ENCODE data around the gene TSKU. TPM values are rescaled to one million over a fixed set of nuclear protein-coding genes. Genes with fewer than 3 reads are reported as not detected.
A peak's percentile ranks its signal among the peaks of the same experiment; 100 is the strongest.

TSKU gene
- total RNA-seq, 1 donor from 2014 or later: 7.1 TPM

GRCh38 chr11:76785513-76785912 is 2.4 kb downstream of the TSKU start:
- Histone ChIP-seq H3K4me3 (no peak overlapping the region), H3K4me1 (peaks cover 44% of the 10 kb centered on the region)

GRCh38 chr11:76786016-76786415 is 2.9 kb downstream of the TSKU start:
- Histone ChIP-seq H3K4me2 (peak overlapping the region; percentile 79), H3K36me3 (no peaks in the 10 kb centered on the region), H3K4me3 (no peak overlapping the region), H3K9ac (no peak overlapping the region), H3K79me2 (ENCODE audit: low read depth) (peaks cover 71% of the 10 kb centered on the region), H3F3A (ENCODE audit: low read depth) (peaks cover 27% of the 10 kb centered on the region), H3K27ac (no peak overlapping the region), H3K4me1 (peaks cover 40% of the 10 kb centered on the region), H3K9me3 (ENCODE audit: low read depth) (no peaks in the 10 kb centered on the region), H3K27me3 (no peaks in the 10 kb centered on the region), H4K20me1 (ENCODE audit: low read depth) (peaks cover 56% of the 10 kb centered on the region), H2AFZ (replicated peaks) (no peak overlapping the region)
- Mint-ChIP-seq H3K4me1 (peaks cover 53% of the 10 kb centered on the region), H3K27me3 (ENCODE audit: insufficient read depth, low read depth) (peaks cover 4% of the 10 kb centered on the region), H3K9me3 (peaks cover 7% of the 10 kb centered on the region), H3K36me3 (peaks cover 24% of the 10 kb centered on the region), H3K4me3 (peak overlapping the region; percentile 85), H3K27ac (no peak overlapping the region)
- no peak for DNase-seq (ENCODE audit: low spot score)
- no peak for TF ChIP-seq CTCF (IDR thresholded peaks at IDR 0.05)

More at GRCh38 chr11:76785513-76785912, 2.4 kb downstream of the TSKU start:
- H2AFZ ChIP-seq (replicated peaks): no peak overlapping the region
- no peaks in the 10 kb centered on the region for H3K27me3 ChIP-seq
- TF ChIP-seq EZH2phosphoT487 (IDR thresholded peaks at IDR 0.05): no peak
- no peak for TF ChIP-seq CTCF (IDR thresholded peaks at IDR 0.05)
- TF ChIP-seq EZH2 (IDR thresholded peaks at IDR 0.05): no peak
- Mint-ChIP-seq H3K4me3 (peak overlapping the region; percentile 85), H3K36me3 (peaks cover 21% of the 10 kb centered on the region), H3K27ac (no peak overlapping the region), H3K9me3 (peaks cover 2% of the 10 kb centered on the region), H3K4me1 (peaks cover 53% of the 10 kb centered on the region), H3K27me3 (ENCODE audit: insufficient read depth, low read depth) (peaks cover 6% of the 10 kb centered on the region)
- H3K9me3 ChIP-seq (ENCODE audit: low read depth): no peaks in the 10 kb centered on the region
- H3K9ac ChIP-seq: no peak overlapping the region
- H3K4me2 ChIP-seq: peak overlapping the region; percentile 79
- H4K20me1 ChIP-seq (ENCODE audit: low read depth): peaks cover 56% of the 10 kb centered on the region
- no peaks in the 10 kb centered on the region for H3K36me3 ChIP-seq
- H3K79me2 ChIP-seq (ENCODE audit: low read depth): peaks cover 66% of the 10 kb centered on the region
- peak; percentile 62 for DNase-seq (ENCODE audit: low spot score)
- no peak overlapping the region for H3K27ac ChIP-seq
- H3F3A ChIP-seq (ENCODE audit: low read depth): peaks cover 27% of the 10 kb centered on the region

GRCh38 chr11:76786441-76787014 is 3.4 kb downstream of the TSKU start:
- no peak overlapping the region for H3K4me2 ChIP-seq
- no peak for DNase-seq (ENCODE audit: low spot score)
- TF ChIP-seq EZH2 (IDR thresholded peaks at IDR 0.05) (no peak), CTCF (IDR thresholded peaks at IDR 0.05) (no peak)
- peaks cover 76% of the 10 kb centered on the region for H3K79me2 ChIP-seq (ENCODE audit: low read depth)
- Mint-ChIP-seq H3K36me3 (peaks cover 25% of the 10 kb centered on the region), H3K27ac (no peak overlapping the region), H3K4me3 (peak overlapping the region; percentile 6), H3K4me1 (peaks cover 49% of the 10 kb centered on the region), H3K9me3 (peaks cover 8% of the 10 kb centered on the region), H3K27me3 (ENCODE audit: insufficient read depth, low read depth) (peaks cover 4% of the 10 kb centered on the region)
- H3K36me3 ChIP-seq: no peaks in the 10 kb centered on the region
- peaks cover 56% of the 10 kb centered on the region for H4K20me1 ChIP-seq (ENCODE audit: low read depth)
- H3K27me3 ChIP-seq: no peaks in the 10 kb centered on the region
- peaks cover 35% of the 10 kb centered on the region for H3K4me1 ChIP-seq
- no peak overlapping the region for H2AFZ ChIP-seq (replicated peaks)
- H3K4me3 ChIP-seq: no peak overlapping the region
- H3K9ac ChIP-seq: no peak overlapping the region
- peaks cover 25% of the 10 kb centered on the region for H3F3A ChIP-seq (ENCODE audit: low read depth)
- no peak overlapping the region for H3K27ac ChIP-seq
- no peaks in the 10 kb centered on the region for H3K9me3 ChIP-seq (ENCODE audit: low read depth)
